ENCODE data around the gene VAPA. TPM values are rescaled to one million over a fixed set of nuclear protein-coding genes. Genes with fewer than 3 reads are reported as not detected.

The VAPA gene
- total and polyA plus RNA-seq, 9 of the 15 experiments (the other 6 are each of a cell fraction or from before 2014, with no cell fraction given): 219 to 902 (median 526) TPM

- Histone ChIP-seq H3K4me2 (ENCODE audit: insufficient read depth, low read length) (no peak overlapping the region), H3K9me3 (replicated peaks; ENCODE audit: control insufficient read depth, insufficient read depth, low read depth, low read length) (peaks cover 6% of the 10 kb centered on the region), H3K27ac (ENCODE audit: extremely low read depth, low read depth, low read length) (no peak overlapping the region), H4K20me1 (replicated peaks; ENCODE audit: control insufficient read depth, insufficient read depth, low read length) (no peaks in the 10 kb centered on the region), H3K9me1 (ENCODE audit: control insufficient read depth, insufficient read depth, low read length) (no peaks in the 10 kb centered on the region), H3K4me1 (replicated peaks in 1 of 2; ENCODE audit: control insufficient read depth in 2 of 2, insufficient read depth in 2 of 2, low read length in 2 of 2) (peaks cover 6 to 38% of the 10 kb centered on the region in 2 experiments), H3K4me3 (no peak overlapping the region), H3K36me3 (ENCODE audit: control insufficient read depth, insufficient read depth, low read length) (no peaks in the 10 kb centered on the region), H3K79me2 (ENCODE audit: control insufficient read depth, insufficient read depth, low read length) (0 out of 3 replicates have a peak, but pooled peaks cover under 1% of the 10 kb centered on the region), H3K9ac (ENCODE audit: insufficient read depth in 1 of 2, low read depth in 2 of 2, low read length in 2 of 2) (no peak overlapping the region), H3K27me3 (ENCODE audit: control insufficient read depth in 2 of 2, insufficient read depth in 2 of 2, low read length in 2 of 2) (no peaks in the 10 kb centered on the region), H2AFZ (ENCODE audit: low read depth, low read length) (peak overlapping the region; percentile 92; the same call in 1 of the 2 replicates)
- WGBS (ENCODE audit: insufficient coverage, low coverage, missing lambda C conversion rate): 54% methylated on average over 4 of the region's 4 CpGs
- intact Hi-C loops (cut with micrococcal nuclease): no loop called here
- in situ Hi-C loops (cut with MboI): no loop called here
- DNase-seq (ENCODE audit: extremely low read depth in 1 of 4, low spot score in 3 of 4) (no peak), FAIRE-seq (no peak), ATAC-seq (no peak)
- POLR2A ChIA-PET: interaction anchor here (0.8 to 1.5 kb wide), 3 partner anchors 9 to 31 kb away, joined by 3 to 6 read pairs (median 3); no protein-coding TSS in a partner anchor
- no TSS peak for BruUV-seq (replicated peaks)
- CTCF ChIA-PET (ENCODE audit: low intra/inter-chr PET ratio): no interaction called here
- no peak for TF ChIP-seq RBM34 (IDR thresholded peaks at IDR 0.05; ENCODE audit: borderline replicate concordance, insufficient read depth, low read length)
- TF ChIP-seq PKNOX1 (IDR thresholded peaks at IDR 0.05): peak; percentile 77
- TF ChIP-seq RCOR1 (IDR thresholded peaks at IDR 0.05; ENCODE audit: borderline replicate concordance in 1 of 2, low read depth in 2 of 2, low read length in 2 of 2): no peak
- no peak for TF ChIP-seq ZBTB5 (IDR thresholded peaks at IDR 0.05)
- no peak for TF ChIP-seq RERE (CRISPR knock-in tag; IDR thresholded peaks at IDR 0.05; ENCODE audit: borderline replicate concordance)
- no peak for TF ChIP-seq ID3 (CRISPR knock-in tag; IDR thresholded peaks at IDR 0.05)
- 0 out of 2 replicates have a peak, but pooled peaks have one; percentile 18 for TF ChIP-seq ID3 (tag; IDR thresholded peaks at IDR 0.05)
- no peak for TF ChIP-seq PYGO2 (tag; IDR thresholded peaks at IDR 0.05)
- 0 out of 2 replicates have a peak, but pooled peaks have one; percentile 16 for TF ChIP-seq ATF3 (IDR thresholded peaks at IDR 0.05)
- TF ChIP-seq ATF3 (CRISPR knock-in tag; conservative IDR thresholded peaks at IDR 0.05): no peak
- TF ChIP-seq ATF1 (CRISPR knock-in tag; IDR thresholded peaks at IDR 0.05): no peak
- TF ChIP-seq ATF1 (tag; IDR thresholded peaks at IDR 0.05): 0 out of 2 replicates have a peak, but pooled peaks have one; percentile 17
These were observed 5.9 kb upstream of the VAPA start for GRCh38 chr18:9907867-9908266.
